HG03045 (cell line): ENCODE data around the gene GP5.

Experiments
- ATAC-seq: cut with Tn5 transposase; IDR thresholded peaks from one replicate; pipeline ENCODE4 v1.9.1; 2021; ENCODE audit warnings: mild to moderate bottlenecking, moderate library complexity; ENCODE audit not compliant: unreplicated experiment

Gene GP5

DNA sequence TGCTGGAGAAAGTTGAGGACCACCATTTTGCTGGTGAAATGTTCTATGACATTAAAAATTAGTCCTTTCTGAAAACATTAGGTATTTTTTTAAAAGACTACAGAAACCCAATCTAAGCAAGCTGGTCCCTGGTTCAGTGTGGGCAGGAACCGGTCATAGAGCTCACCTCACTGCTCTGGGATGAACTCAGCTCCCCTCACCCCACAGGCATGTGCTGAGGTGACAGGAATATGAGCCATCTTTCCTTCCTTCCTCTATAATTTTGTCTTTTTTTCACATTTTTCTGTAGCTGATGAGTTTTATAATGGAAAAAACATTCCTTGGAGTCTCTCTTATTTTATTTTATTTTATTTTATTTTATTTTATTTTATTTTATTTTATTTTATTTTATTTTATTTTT, 21.4 kb downstream of the GP5 start:
- ATAC-seq: no peak

DNA sequence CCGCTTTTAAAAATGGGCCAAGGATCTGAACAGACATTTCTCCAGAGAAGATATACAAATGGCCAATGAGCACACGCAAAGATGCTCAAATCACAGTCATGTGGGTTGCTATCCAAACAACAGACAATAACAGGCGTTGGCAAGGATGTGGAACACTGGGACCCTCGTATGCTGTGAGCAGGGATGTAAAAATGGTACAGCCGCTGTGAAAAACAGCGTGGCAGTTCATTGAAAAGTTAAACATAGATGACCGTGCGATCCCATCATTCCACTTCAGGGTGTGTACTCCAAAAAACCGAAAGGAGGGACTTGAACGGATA, 22.9 kb downstream of the GP5 start:
- ATAC-seq: no peak

GRCh38 chr3:194375473-194376240, 23.4 kb downstream of the GP5 start:
- ATAC-seq: no peak

DNA sequence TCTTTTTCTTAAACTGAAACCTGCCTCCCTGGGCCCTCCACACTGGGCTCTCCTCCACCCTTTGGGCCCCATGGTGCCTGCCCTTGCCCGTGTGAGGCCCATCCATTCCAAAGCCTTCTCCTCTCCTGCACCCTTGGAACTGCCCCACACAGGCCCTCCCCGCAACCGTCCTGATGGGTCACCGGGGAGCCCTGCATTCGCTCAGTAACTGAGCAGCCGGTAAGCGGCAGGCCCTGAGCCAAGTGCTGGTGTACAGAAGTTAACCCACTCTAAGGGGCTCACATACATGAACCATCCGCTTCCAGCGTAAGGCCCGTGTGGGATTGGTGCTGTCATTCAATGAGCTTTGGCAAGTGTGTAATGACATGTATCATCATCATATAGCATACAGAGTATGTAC, 24.1 kb downstream of the GP5 start:
- ATAC-seq: no peak

DNA sequence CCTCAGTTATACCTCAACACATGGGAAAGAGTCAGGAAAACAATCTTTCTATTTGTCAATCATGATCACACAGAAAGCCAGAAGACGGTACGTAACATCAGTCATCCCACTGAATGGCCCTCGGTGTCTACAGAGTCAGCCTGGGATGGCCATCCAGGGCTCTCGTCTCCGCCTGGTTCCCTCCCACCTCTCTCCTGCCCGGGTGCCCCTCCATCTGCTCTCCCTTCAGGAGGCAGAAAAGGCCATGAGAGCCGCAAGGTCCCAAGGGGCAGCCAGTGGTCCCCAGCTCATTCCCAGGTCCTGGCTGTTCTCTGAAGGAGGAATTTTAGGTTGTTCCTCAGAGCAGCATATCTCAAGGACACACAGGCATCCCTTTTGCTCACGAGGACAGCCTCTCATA, 25.2 kb downstream of the GP5 start:
- ATAC-seq: no peak

DNA sequence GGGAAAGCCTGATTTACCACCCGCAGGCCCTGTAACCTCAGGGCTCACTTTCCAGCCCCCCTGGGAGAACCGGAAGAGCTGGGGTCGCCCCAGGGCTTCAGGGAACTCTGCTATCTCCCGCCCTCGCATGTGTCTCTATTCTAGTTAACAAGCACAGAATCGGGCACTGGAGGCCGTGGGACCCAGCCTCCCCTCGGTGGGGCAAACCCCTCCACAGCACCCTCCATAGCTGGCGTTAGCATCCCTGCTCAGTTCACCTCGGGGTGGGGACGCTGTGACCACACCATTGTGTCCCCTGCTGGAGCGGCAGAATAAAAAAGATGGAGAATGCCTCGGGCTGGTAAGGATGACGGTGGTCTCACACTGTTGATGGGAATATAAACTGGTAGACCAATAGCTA, 26.0 kb downstream of the GP5 start:
- ATAC-seq: no peak

DNA sequence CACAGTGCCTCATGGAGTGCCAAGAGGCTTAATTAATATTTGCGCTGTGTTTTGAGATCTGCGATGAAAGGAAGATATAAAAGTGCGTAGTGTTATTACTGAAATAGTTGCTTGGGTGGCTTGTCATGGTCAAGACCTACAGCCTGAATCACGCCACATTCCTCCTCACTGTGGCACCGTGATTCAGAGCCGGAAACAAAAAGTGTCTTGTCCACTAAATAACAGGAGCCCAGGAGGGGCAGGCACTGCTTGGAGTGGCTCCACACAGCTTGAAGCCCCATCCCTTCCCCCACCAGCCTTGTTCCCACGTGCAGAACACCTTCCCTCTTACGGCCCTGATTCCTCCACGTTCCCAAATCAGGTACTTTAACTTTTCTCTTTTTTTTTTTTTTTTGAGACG, 28.3 kb downstream of the GP5 start:
- no peak for ATAC-seq

- no peak for ATAC-seq
Observed at GRCh38 chr3:194369522-194370279, 29.4 kb downstream of the GP5 start, which contains the start of gene LRRC15. Gene LRRC15 (minus strand): TSS chr3:194369743. CDS start chr3:194361043, 8,700 bp downstream.

- ATAC-seq: no peak
Observed at GRCh38 chr3:194368918-194369317, 30.1 kb downstream of the GP5 start.

DNA sequence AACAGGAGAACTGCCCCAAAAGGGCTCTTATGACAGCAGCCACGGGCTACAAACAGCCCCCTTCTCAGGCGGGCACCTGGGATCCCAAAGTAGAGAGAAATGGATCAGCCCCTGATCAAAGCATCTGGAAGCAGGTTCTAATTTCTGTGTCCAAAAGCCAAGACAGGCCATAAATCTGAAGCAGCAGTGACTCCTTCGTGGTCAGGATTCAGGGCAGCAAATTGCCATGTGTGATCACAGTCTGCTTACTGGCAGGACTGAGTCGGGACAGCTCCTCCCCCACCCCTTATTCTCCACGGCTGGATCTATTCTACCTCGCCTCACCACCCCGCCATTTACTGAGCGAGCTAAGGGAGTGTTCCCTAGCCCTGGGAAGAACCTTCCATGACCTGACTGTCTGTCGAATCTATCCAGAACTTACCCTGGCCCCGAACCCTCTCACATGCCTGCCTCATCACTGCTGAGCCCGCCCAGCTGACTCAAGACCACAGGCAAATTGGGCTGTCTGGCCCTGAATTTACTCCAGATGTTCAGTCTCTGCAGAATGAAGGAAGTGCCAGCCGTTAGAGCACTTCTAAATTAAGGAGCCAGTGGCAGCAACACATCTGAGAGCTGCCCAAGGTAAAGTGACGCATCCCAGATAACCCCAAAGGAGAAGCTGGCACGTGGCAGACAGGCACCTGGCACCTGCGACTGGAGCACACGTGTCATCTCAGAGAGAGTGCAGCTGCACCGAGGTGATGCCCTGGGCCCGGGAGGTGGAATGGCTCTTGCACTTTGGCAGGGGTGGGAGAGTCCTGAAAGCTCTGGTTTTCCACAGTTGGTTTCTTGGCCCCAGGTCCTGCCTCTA, 30.8 kb downstream of the GP5 start:
- ATAC-seq: no peak

DNA sequence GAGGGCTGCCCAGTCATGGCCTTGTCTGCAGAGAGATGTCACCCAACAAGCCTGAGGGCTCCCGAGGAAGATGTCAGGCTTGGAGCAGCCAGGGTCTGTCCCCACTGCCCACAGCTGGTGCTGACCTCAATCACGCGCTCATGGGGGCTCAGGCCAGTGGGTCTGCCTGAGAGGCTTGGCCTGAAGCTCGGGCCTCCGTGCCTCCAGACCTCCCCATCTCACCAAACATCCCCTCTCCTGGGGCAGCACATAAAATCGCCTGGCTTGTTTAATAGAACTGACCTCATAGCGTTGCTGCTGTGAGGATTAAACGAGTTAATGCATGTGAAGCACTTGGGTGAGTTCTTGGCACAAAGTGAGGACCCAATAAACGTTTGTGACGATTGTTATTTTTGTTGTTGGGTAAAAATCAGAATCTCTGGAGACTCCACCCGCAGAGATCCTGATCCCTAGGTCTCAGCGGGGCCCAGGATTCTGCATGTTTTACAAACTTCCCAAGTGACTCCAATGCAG, 33.0 kb downstream of the GP5 start:
- ATAC-seq: no peak

GRCh38 chr3:194365526-194365925, 33.5 kb downstream of the GP5 start:
- ATAC-seq: no peak

- no peak for ATAC-seq
Observed at GRCh38 chr3:194364652-194365434, 34.2 kb downstream of the GP5 start.

- no peak for ATAC-seq
Observed at GRCh38 chr3:194364314-194364651, 34.8 kb downstream of the GP5 start.

DNA sequence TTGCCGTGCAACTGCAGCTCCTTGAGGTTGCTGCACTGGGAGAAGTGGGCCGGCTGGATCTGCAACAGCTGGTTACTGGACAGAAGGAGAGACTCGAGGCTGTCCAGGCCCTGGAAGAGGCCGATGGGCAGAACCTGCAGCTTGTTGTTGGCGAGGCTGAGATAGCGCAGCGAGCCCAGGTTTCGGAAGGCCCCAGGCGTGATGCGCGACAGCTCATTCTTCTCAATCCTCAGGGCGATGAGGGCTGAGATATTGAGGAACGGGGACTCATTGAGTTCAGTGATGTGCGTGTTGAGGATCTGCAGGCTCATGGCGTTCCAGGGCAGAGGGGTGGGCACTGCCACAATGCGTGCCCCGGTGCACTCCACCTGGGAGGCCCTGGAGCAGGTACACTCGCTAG, 38.5 kb downstream of the GP5 start:
- no peak for ATAC-seq

GRCh38 chr3:194357681-194358080, 41.4 kb downstream of the GP5 start:
- ATAC-seq: no peak

GRCh38 chr3:194355379-194355778, 43.7 kb downstream of the GP5 start:
- no peak for ATAC-seq

DNA sequence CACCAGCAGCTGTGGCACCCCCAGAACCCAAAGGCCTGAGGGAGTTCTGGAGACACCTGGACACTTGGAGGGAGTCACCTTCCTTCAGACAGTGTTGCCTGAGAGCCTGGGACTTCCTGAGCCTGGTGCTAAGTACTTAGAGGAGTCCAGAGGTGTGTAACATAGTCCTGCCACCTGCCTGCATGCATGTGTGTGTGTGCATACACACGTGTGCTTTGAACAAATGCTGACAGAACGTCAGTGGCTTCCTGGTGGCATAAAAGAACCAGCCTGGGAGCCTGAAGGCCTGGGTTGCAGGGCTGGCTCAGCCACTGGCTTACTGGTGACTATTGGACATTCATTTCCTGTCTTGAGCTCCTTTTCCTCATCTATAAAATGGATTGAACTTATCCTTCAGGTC, 44.8 kb downstream of the GP5 start:
- ATAC-seq: no peak

DNA sequence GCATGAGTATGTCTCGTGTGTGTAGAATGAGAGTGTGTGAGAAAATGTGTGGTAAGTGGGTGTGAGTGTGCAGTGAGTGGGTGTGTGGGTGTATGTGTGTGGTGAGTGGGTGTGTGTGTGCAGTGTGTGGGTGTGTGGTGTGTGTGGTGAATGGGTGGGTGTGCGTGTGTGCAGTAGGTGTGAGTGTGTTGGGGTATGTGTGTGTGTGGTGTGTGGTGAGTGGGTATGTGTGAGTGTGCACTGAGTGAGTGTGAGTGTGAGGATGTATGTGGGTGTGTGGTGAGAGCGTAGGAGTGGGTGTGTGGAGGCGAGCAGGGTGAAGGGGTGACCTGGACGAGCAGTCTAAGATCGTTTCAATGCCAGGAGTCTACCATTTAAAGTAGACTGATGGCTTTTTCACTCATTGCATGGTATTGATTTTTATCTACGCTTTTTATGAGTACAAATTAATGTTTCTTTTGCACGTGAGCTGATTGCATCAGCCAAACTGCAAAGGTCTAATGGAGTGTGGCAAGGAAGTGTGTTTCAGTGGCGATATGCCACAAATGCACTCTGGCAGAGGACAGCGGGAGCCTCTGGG, 46.3 kb downstream of the GP5 start:
- no peak for ATAC-seq

- ATAC-seq: no peak
Observed at GRCh38 chr3:194351952-194352536, 47.0 kb downstream of the GP5 start.
